Neural progenitor cell (in vitro differentiated cells): ENCODE measurements around the gene HNRNPA1.
"Not testable (repeated sequence)": the region's sequence is repeated elsewhere in the genome, so short reads cannot be mapped to it uniquely, and the experiment has no call there.

Source experiments
- CTCF ChIP-seq: fragments of 200-600 bp; sonication (generic); IDR thresholded peaks from 2 replicates; pipeline ENCODE4 v1.5.1; 2017; ENCODE audit warnings: antibody characterized with exemption, mild to moderate bottlenecking
- EZH2 ChIP-seq: fragments of 200-600 bp; sonication (generic); IDR thresholded peaks from 2 replicates; pipeline ENCODE4 v1.6.1; 2017; ENCODE audit warnings: antibody characterized with exemption, mild to moderate bottlenecking, moderate library complexity

- not testable (repeated sequence) for TF ChIP-seq CTCF, EZH2
These were observed 49.3 kb upstream of the HNRNPA1 start for GRCh38 chr12:54231269-54231668.
